Keratinocyte (primary cell): ENCODE results near the gene SS18L1. TPM values are rescaled to one million over a fixed set of nuclear protein-coding genes. Genes with fewer than 3 reads are reported as not detected.

Source experiments
- DNase-seq: peaks from one replicate; pipeline ENCODE4 v3.0.0-alpha.2; 2011; ENCODE audit warnings: low read depth, missing footprints, low spot score
- FAIRE-seq: peaks from 2 replicates; lab custom pipeline; 2011; peaks lifted over from hg19 to GRCh38; lab: Jason Lieb, UNC
- H2AFZ ChIP-seq: 2 replicates; pipeline ENCODE4 v1.6.0; 2012; ENCODE audit warnings: low read length, control low read depth, inconsistent platforms; ENCODE audit not compliant: control insufficient read depth
- H3K27ac ChIP-seq: 2 replicates; pipeline ENCODE4 v1.5.1; 2011; ENCODE audit warnings: low read length; ENCODE audit not compliant: control insufficient read depth, insufficient read depth
- H3K27me3 ChIP-seq: 3 replicates; pipeline ENCODE4 v1.6.0; 2011; ENCODE audit warnings: low read length; ENCODE audit not compliant: control insufficient read depth, insufficient read depth; ENCODE audit errors: extremely low read depth
- H3K36me3 ChIP-seq, 2 experiments: 2 replicates in 1 of 2; 3 replicates in 1 of 2; pipeline ENCODE4 v1.5.1; 2011; ENCODE audit warnings: low read length in 2 of 2, mild to moderate bottlenecking in 1 of 2; ENCODE audit not compliant: control insufficient read depth in 2 of 2, insufficient read depth in 2 of 2; ENCODE audit errors: extremely low read depth in 1 of 2
- H3K4me1 ChIP-seq: 3 replicates; pipeline ENCODE4 v1.5.1; 2011; ENCODE audit warnings: low read length; ENCODE audit not compliant: control insufficient read depth, insufficient read depth; ENCODE audit errors: extremely low read depth
- H3K4me2 ChIP-seq: 3 replicates; pipeline ENCODE4 v1.6.0; 2011; ENCODE audit warnings: low read depth, low read length; ENCODE audit not compliant: control insufficient read depth, insufficient read depth; ENCODE audit errors: extremely low read depth
- H3K4me3 ChIP-seq, 3 experiments: fragments of 200-600 bp in 1 of 3; sonication (generic) in 1 of 3; 2 replicates in 2 of 3; 3 replicates in 1 of 3; pipeline ENCODE4 v1.5.1; 2011 to 2016; ENCODE audit warnings: low read length in 3 of 3, mild to moderate bottlenecking in 3 of 3, control low read depth in 2 of 3, inconsistent platforms in 1 of 3, low read depth in 1 of 3, mixed read lengths in 1 of 3, mixed run types in 1 of 3, moderate library complexity in 1 of 3; ENCODE audit not compliant: control insufficient read depth in 2 of 3, insufficient read depth in 2 of 3; ENCODE audit errors: extremely low read depth in 1 of 3
- H3K79me2 ChIP-seq: 2 replicates; pipeline ENCODE4 v1.6.0; 2012; ENCODE audit warnings: low read length; ENCODE audit not compliant: control insufficient read depth, insufficient read depth
- H3K9ac ChIP-seq: 3 replicates; pipeline ENCODE4 v1.6.0; 2011; ENCODE audit warnings: low read length; ENCODE audit not compliant: control insufficient read depth, insufficient read depth; ENCODE audit errors: extremely low read depth
- H3K9me1 ChIP-seq: 3 replicates; pipeline ENCODE4 v1.6.0; 2011; ENCODE audit warnings: low read length; ENCODE audit not compliant: control insufficient read depth, insufficient read depth; ENCODE audit errors: extremely low read depth
- H3K9me3 ChIP-seq: 2 replicates; pipeline ENCODE4 v1.5.1; 2012; ENCODE audit warnings: low read depth, low read length; ENCODE audit not compliant: control insufficient read depth
- H4K20me1 ChIP-seq: 3 replicates; pipeline ENCODE4 v1.6.0; 2011; ENCODE audit warnings: low read length; ENCODE audit not compliant: control insufficient read depth, insufficient read depth; ENCODE audit errors: extremely low read depth
- EZH2 ChIP-seq: IDR thresholded peaks from one replicate; pipeline ENCODE4 v1.6.1; 2012; ENCODE audit warnings: inconsistent platforms, mild to moderate bottlenecking, low read length, moderate library complexity
- dilution Hi-C: fragments of 300-500 bp; cut with MboI; formaldehyde crosslinking; loops from one replicate; pipeline ENCODE4 v1.7.0; 2020; ENCODE audit warnings: low sequenced_read_pairs; ENCODE audit not compliant: extremely low pct_ligation_motif_present
- polyA plus RNA-seq, 5 experiments: library from polyadenylated mRNA; depleted of rRNA in 3 of 5; stranded (reverse) in 3 of 5; stranded (forward) in 1 of 5; unstranded in 1 of 5; fragments of >200 nt; gene quantifications; 1 replicate in 1 of 5; 2 replicates in 3 of 5; 3 replicates in 1 of 5; pipeline versions ENCODE4 v1.2.1 to v1.2.3, GENCODE V29; 2011 to 2012; ENCODE audit warnings: missing spikeins in 2 of 5, low read depth in 1 of 5, low replicate concordance in 1 of 5
- TF ChIP-seq, protein P1 (sequence below), 3 experiments: IDR thresholded peaks in 1 of 3; conservative IDR thresholded peaks in 1 of 3; optimal IDR thresholded peaks in 1 of 3; 2 replicates in 2 of 3; 3 replicates in 1 of 3; pipeline versions ENCODE3 to v1.5.1; 2011; ENCODE audit warnings: low read length in 3 of 3, mild to moderate bottlenecking in 3 of 3, moderate library complexity in 2 of 3, control low read depth in 1 of 3, inconsistent platforms in 1 of 3; ENCODE audit not compliant: insufficient read depth in 2 of 3; ENCODE audit errors: extremely low read depth in 1 of 3

The SS18L1 gene
- polyA plus RNA-seq, 1 donor (not counting 4 experiments of a cell fraction or from before 2014, with no cell fraction given): 9.4 TPM

DNA sequence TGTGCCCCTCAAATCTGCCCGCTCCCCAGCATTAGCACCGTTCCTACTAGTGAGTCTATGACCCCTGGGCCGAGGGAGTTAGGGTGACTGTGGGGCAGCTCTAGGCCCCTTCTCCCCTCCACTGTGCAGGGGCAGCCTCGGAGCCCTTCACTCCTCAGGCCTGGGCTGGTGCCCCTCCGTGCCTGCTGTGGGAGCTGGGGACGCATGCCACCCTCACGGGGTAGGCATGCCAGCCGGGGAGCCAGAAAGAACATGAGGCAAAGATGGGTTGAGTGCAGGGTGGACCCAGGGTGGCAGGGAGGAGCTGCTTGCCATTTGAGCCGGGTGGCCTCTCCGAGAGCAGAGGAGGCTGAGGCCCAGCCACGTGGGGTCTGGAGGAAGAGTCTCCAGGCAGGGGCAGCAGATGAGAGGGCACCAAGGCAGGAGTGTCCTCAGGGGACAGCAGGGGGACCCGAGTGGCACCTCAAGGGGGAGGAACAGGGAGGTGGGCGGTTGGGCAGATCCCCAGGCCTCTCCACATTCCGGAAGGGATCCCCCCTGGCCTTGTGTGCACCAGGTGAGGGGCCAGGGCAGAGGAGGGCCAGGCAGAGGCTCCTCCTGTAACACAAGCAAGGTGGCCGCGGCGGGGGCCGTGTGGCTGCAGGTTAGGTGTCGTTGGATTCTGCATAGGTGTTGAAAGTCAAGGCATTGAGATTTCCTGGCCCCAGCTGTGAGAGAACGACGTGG lies 39.9 kb upstream of the SS18L1 start:
- H3K9ac ChIP-seq: no peak overlapping the region
- H3K27ac ChIP-seq: no peak overlapping the region
- FAIRE-seq (no peak), DNase-seq (no peak)
- H3K36me3 ChIP-seq: no peaks in the 10 kb centered on the region
- H3K9me3 ChIP-seq: peaks cover 16% of the 10 kb centered on the region
- H3K27me3 ChIP-seq: no peaks in the 10 kb centered on the region
- dilution Hi-C loops: no loop called here
- no peak overlapping the region for H2AFZ ChIP-seq
- H3K4me3 ChIP-seq: no peak overlapping the region
- no peak overlapping the region for H3K4me2 ChIP-seq
- no peak for TF ChIP-seq EZH2
- TF ChIP-seq, protein P1, sequence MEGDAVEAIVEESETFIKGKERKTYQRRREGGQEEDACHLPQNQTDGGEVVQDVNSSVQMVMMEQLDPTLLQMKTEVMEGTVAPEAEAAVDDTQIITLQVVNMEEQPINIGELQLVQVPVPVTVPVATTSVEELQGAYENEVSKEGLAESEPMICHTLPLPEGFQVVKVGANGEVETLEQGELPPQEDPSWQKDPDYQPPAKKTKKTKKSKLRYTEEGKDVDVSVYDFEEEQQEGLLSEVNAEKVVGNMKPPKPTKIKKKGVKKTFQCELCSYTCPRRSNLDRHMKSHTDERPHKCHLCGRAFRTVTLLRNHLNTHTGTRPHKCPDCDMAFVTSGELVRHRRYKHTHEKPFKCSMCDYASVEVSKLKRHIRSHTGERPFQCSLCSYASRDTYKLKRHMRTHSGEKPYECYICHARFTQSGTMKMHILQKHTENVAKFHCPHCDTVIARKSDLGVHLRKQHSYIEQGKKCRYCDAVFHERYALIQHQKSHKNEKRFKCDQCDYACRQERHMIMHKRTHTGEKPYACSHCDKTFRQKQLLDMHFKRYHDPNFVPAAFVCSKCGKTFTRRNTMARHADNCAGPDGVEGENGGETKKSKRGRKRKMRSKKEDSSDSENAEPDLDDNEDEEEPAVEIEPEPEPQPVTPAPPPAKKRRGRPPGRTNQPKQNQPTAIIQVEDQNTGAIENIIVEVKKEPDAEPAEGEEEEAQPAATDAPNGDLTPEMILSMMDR (optimal IDR thresholded peaks at IDR 0.05 in 1 of 3, IDR thresholded peaks at IDR 0.05 in 1 of 3, conservative IDR thresholded peaks at IDR 0.05 in 1 of 3; ENCODE audit: extremely low read depth in 1 of 3, insufficient read depth in 2 of 3, low read length in 3 of 3): no peak
- no peaks in the 10 kb centered on the region for H3K79me2 ChIP-seq
- no peaks in the 10 kb centered on the region for H3K9me1 ChIP-seq
- no peaks in the 10 kb centered on the region for H3K4me1 ChIP-seq
- no peaks in the 10 kb centered on the region for H4K20me1 ChIP-seq

DNA sequence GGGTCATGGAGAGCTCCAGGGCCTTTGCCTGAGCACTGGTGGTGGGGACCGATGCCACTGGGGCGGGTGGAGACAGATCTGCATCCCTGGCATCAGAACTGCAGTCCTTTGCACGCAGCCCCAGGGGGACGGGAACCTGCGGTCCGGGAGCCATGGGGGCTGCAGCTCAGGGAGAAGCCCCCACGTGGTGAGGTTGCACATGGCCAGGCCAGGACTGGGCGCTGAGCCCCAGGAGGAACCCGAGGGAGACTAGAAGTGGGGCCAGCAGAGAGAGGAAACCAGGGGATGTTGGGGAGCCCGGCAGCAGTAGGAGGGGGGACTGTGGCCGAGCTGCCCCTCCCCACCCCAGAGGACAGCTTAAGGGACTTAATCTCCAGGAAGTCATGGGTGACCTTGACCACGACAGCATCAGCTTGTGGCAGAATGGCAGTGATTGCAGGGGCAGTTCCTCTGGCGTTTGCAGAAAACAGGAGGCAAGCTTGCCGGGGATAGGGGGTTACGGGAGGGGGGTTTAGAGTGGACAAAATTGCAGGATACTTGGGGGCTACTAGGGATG lies 39.3 kb upstream of the SS18L1 start:
- no peak overlapping the region for H2AFZ ChIP-seq
- dilution Hi-C loops: no loop called here

More for the DNA sequence above, 39.3 kb upstream of the SS18L1 start:
- Histone ChIP-seq H3K4me1 (no peaks in the 10 kb centered on the region), H3K9me3 (peaks cover 16% of the 10 kb centered on the region), H3K4me3 (no peak overlapping the region), H3K9ac (no peak overlapping the region), H3K79me2 (no peaks in the 10 kb centered on the region), H3K36me3 (no peaks in the 10 kb centered on the region), H4K20me1 (no peaks in the 10 kb centered on the region), H3K27me3 (no peaks in the 10 kb centered on the region), H3K4me2 (no peak overlapping the region), H3K27ac (no peak overlapping the region), H3K9me1 (no peaks in the 10 kb centered on the region)
- TF ChIP-seq, protein P1 (optimal IDR thresholded peaks at IDR 0.05 in 1 of 3, IDR thresholded peaks at IDR 0.05 in 1 of 3, conservative IDR thresholded peaks at IDR 0.05 in 1 of 3; ENCODE audit: extremely low read depth in 1 of 3, insufficient read depth in 2 of 3, low read length in 3 of 3): no peak
- TF ChIP-seq EZH2: no peak
- FAIRE-seq: no peak
- no peak for DNase-seq
